Measurements from ENCODE around the gene RAD51C.
"Not testable (repeated sequence)": the region's sequence is repeated elsewhere in the genome, so short reads cannot be mapped to it uniquely, and the experiment has no call there.

Gene RAD51C

DNA sequence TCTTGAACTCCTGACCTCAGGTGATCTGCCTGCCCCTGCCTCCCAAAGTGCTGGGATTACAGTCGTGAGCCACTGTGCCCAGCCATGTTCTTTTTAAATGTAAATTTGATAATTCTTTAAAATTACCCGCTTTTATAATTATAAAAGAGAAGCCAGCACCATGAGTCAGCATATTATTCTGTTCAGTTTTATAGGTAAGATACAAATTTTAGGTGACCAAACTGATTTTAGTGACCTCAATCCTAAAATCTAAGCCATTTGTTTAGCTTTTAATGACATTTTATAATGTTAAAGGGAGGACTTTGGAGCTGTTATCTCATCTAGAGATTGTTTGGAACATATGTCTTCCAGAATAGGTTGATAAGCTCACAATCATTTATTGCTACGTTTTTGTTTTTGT lies 42.4 kb downstream of the RAD51C start:
- no peak for DNase-seq (ENCODE audit: low read depth in 2 of 2)

DNA sequence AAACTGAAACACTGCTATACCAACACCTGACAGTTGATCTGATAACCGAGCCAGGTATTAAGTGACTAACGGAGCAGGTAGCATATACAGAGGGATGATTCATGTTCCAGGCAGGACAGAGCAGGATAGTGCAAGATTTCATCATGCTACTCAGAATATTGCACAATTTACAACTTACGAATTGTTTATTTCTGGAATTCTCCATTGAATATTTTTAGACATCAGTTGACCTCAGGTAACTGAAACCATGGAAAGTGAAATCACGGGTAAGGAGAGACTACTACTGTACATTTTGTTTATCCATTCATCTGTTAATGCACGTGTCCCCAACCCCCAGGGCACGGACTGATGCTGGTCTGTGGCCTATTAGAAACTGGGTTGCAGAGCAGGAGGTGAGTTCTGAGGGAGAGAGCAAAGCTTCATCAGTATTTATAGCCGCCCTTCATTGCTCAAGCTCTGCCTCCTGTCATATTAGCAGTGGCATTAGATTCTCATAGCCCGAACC lies 48.8 kb downstream of the RAD51C start:
- DNase-seq (ENCODE audit: low read depth in 2 of 2): no peak

DNA sequence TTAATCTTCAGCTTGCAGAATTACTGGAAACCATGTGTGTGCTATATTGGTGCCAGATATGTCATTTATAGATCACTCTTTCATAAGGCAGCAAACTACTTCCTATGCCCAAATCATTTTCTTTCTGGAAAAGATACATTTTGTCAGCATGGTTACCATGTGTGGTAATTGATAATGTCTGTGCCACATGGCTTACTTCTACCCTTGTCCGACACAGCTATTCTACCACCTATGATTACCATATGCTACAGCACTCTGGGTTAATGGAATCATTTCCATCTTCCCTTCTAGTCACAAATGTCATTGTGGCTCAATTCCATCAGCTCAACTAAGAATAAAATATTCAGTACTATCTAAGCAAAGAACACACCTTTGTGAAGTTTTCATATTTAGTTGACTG lies 55.3 kb downstream of the RAD51C start:
- no peak for DNase-seq (ENCODE audit: low read depth in 2 of 2)

DNA sequence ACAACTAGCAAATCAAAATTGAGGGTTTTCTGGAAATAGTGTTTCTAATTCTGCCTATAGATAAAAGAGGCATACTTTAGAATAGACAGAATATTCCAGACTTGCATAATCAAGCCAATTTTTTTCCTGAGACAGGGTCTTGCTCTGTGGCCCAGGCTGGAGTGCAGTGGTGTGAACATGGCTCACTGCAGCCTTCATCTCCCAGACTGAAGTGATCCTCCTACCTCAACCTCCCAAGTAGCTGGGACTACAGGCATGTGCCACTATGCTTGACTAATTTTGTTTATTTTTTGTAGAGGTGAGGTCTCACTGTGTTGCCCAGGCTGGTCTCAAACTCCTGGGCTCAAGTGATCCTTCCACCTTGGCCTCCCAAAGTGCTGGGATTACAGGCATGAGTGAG lies 57.2 kb downstream of the RAD51C start:
- DNase-seq (ENCODE audit: low read depth in 2 of 2): not testable (repeated sequence)

DNA sequence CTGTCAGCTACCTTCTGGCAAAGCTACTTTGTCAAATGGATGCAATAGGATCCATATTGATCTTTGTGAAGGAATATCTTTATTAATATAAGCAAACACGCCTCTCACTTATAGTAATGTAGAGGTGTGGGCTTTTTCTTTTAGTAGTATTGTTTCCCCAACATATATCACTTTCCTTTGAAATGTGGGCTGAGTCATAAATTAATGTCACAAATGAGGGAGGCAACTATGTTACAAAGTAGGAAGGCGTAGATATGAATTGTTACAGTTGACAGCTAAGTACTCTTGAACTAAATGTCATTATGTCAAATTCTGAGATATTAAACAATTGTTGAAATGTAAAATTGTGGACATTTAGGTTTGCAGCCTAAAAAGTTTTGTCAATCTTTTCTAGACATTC lies 60.6 kb downstream of the RAD51C start:
- DNase-seq (ENCODE audit: low read depth in 2 of 2): no peak

DNA sequence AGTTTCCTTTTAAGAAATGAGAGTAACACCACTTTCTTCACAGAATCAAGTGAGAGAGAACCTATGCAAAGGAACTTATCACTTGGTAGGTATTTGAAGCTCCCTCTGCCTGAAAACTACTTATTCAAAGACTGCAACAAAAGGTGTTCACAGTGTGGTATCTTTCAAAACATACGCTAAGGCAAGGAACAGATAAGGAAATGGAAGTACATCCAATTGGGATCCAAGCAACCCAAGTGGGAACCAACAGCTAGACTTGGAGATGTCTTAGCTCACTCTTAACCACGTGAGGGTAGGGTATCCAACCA lies 62.8 kb downstream of the RAD51C start:
- no peak for DNase-seq (ENCODE audit: low read depth in 2 of 2)

DNA sequence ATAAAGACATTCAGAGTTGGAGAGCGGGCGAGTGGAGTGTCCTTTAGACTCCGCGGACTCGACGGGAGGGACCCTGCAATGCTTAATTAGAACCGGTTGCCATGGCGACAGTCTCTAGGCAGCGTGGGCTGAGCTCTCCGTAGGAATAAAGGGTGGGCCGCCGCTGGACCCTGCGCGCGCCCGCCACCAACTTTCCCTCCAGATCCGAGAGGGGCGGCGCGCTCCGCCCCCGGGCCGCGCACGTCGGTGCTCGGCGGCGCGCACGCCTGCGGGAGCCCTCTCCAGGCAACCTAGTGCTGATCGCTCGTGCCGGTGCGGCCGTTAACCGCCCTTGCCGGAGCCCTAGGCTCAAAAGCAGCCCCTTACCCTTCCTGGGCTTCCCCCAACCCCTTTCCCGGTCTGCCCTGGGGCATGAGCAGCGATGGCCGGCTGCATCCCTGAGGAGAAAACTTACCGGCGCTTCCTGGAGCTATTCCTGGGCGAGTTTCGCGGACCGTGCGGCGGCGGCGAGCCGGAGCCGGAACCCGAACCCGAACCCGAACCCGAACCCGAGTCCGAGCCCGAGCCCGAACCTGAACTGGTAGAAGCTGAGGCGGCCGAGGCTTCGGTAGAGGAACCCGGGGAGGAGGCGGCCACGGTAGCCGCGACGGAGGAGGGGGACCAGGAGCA lies 63.3 kb downstream of the RAD51C start, which contains the start of gene PPM1E:
TSS of gene PPM1E (plus strand) at position 278 of the 669 bp plus-strand sequence.
- DNase-seq (ENCODE audit: low read depth in 2 of 2): peak in 1 of 2 donors; percentile 3

DNA sequence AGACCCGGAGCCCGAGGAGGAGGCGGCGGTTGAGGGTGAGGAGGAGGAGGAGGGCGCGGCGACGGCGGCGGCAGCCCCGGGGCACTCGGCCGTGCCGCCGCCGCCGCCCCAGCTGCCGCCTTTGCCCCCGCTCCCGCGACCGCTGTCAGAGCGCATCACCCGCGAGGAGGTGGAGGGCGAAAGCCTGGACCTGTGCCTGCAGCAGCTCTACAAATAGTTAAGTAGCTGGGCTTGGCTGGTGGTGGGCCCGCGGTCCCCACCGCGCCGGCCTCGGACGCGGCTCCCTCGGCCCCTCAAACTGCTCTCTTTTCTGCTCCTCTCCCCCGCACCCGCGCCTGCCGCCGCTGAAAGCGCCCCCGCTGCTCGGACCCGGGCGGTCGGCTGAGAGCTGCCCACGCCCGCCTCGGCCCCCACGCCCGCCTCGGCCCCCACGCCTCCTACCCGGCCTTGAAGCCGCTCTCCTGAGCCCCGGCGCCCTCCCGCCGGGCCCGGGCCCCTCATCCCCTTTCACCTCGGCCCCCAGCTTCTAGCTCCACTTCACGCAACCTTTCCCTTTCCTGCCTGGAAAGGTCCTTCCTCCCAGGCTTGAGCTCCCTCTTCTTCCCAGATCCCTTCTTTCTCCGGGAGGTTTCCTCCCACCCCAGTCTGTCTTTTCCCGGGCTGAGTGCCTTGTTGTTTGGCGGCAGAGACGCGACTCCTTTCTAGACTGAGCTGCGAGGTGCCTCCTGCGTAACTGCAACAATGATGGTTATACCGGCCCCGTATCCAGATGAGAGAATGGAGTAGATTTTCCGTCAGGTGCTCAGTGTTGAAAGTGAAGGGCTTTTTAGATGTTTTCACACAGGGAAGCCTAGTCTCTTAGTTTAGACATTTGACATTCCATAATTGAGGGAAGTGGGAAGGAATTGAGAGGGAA lies 64.1 kb downstream of the RAD51C start:
- DNase-seq (ENCODE audit: low read depth in 2 of 2): no peak

DNA sequence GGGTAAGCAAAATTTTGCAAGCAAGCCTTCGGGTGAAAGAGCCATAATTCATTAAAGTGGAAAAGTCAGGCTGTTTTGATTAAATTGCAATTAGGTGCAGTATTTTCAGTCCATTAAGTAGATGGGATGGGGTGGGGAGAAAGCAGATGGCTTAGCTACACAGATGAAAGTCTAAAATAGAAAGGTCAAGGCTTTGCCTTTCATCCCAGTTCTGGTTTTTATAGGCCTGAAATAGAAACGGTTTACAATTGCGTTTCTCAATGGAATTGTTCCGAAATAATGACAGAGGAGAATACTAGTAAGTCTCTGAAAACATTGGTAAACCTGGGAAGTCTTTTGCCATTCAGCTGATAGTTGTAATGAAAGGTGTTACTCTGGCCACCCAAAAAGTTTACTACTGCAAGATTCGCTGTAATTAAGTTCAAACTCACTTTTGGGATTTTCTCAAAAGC lies 64.8 kb downstream of the RAD51C start:
- no peak for DNase-seq (ENCODE audit: low read depth in 2 of 2)

DNA sequence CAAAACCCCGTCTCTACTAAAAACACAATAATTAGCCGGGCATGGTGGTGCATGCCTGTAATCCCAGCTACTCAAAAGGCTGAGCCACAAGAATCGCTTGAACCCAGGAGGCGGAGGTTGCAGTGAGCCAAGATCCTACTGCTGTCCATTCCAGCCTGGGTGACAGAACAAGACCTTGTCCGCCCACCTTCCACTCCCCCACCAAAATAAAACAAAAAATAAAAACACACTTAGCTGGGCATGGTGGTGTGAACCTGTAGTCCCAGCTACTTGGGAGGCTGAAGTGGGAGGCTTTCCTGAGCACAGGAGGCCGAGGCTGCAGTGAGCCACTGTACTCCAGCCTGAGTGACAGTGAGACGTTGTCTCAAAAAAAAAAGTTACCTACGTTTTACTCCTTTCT lies 66.5 kb downstream of the RAD51C start:
- no peak for DNase-seq (ENCODE audit: low read depth in 2 of 2)

DNA sequence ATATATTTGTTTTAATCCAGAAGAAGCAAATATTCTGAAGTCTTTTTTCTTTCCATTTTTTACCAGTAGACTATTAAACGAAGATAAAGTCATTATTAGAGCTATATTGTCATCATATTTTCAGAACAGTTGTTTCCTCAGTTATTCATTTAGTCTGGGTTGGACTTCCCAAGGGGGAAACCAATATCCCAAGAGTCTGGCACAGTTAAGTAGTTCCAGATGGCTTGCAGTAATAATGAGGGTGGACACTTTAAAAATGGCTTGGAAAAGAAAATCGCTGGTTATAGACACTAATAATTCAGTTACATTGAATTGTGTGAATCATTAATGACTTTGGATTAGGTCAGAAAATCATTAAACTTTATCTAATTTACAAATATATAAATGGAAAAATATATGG lies 67.1 kb downstream of the RAD51C start:
- no peak for DNase-seq (ENCODE audit: low read depth in 2 of 2)

DNA sequence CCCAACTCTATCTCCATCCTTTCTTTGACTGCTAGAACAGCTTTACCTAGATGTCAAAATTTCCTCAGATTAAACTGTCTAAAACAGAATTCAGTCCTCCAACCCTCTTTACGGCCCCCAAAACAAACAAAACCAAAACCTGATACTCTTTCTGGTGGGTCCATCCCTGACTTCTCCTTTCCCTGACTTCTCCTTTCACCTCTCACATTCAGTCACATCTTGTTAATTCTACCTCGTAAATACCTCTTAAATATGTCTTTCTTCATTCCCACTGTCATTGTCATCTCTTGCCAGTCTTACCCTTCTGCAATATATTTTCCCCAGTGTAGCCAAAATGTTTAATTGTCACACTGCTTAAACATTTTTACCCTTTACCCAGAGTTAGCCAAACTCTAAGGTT lies 67.8 kb downstream of the RAD51C start:
- no peak for DNase-seq (ENCODE audit: low read depth in 2 of 2)

DNA sequence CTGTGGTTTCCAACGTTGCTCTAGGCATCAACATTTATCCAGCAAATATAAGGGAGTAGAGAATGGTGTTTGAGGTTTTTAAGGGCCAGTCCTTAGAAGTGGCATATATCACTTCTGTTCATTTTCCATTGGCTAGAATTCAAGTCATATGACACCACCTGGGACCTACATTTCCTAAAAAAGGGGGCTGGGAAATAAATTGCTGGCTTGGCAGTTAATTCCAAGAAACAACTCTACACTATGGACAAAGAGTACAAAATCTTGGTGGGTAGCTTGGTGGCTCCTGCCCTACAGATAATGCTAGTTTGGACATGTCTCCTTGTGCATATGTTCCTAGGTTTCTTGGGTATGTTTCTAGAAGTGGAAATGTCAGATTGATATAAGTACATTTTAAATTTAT lies 70.9 kb downstream of the RAD51C start:
- DNase-seq (ENCODE audit: low read depth in 2 of 2): no peak

DNA sequence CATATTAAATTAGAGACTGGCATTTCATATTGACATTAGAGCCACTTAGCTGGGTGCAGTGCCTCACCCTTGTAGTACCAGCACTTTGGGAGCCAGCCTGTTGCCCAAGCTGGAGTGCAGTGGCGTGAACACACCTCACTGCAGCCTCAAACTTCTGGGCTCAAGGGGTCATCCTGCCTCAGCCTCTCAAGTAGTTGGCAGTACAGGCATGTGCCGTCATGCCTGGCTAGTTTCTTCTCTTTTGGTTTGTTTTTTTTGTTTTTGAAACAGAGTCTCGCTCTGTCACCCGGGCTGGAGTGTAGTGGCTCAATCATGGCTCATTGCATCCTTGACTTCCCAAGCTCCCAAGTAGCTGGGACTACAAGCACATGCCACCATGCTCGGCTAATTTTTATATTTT lies 72.0 kb downstream of the RAD51C start:
- DNase-seq (ENCODE audit: low read depth in 2 of 2): no peak

DNA sequence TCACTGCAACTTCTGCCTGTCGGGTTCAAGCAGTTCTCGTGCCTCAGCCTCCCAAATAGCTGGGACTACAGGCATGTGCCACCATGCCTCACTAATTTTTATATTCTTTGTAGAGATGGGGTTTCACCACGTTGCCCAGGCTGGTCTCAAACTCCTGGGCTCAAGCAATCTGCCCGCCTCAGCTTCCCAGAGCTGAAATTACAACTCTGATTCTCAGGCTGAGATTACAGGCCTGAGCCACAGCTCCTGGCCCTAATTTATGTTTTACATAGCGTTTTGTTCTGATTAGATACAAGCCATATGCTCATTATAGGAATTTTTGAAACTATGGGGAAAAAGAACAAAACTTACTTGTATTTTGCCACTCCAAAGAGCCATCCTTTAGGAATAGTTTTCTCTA lies 86.1 kb downstream of the RAD51C start:
- not testable (repeated sequence) for DNase-seq (ENCODE audit: low read depth in 2 of 2)

DNA sequence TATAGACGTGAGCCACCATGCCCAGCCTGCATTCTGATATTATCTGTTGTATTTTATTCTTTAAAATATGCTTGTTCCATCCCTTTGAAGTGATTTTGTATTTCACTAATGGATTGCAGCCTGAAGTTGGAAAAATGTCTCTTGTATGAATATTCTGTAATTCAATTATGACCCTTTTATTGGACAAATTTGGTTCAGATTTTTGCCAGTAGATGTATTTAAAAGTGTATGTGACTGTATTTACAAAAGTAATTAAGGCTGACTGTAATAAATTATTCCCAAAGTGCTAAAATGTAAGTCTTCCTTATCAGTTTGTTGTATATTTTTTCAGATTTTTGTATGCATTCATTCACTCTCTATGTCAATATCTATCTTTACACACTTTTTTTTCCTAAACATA lies 87.0 kb downstream of the RAD51C start:
- DNase-seq (ENCODE audit: low read depth in 2 of 2): no peak

DNA sequence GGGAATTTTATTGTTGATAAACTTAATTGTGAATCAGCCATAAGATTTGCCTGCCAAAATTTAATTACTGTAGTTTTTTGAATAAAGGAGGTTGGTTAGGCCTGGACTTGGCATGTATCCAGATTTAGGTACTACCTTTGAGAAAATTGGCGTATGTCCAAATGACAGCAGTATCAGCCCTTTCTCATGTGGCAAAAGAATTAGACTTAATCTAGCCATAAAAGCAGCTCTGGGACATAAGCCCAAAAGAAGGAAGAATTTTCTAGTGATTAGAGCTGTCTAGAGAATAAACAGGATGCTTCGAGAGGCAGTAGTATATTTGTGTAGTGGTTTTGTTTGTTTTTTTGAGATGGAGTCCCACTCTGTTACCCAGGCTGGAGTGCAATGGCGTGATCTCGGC lies 91.0 kb downstream of the RAD51C start:
- no peak for DNase-seq (ENCODE audit: low read depth in 2 of 2)

DNA sequence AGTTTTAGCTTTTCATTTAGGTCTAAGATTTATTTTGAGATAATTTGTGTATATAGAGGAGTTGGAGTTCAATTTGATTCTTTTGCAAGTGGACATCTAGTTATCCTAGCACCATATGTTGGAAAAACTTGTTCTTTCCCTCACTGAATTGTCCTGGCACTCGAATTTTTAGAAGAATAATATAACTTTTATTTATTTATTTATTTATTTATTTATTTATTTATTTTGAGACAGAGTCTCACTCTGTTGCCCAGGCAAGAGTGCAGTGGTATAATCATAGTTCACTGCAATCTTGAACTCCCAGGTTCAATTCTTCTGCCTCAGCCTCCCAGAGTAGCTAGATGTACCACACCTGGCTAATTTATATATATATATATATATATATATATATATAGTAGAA lies 92.7 kb downstream of the RAD51C start:
- DNase-seq (ENCODE audit: low read depth in 2 of 2): no peak
